Upper lobe of right lung (tissue), 1 donor: ENCODE results near the gene E2F6. TPM values are rescaled to one million over a fixed set of nuclear protein-coding genes. Genes with fewer than 3 reads are reported as not detected.

Source experiments
- ATAC-seq: fragments of 200-7000 bp; cut with Tn5 transposase; one replicate; pipeline ENCODE4 v1.9.1; 2020; ENCODE audit warnings: mild to moderate bottlenecking, moderate library complexity
- DNase-seq: peaks from one replicate; pipeline ENCODE4 v3.0.0-alpha.2; 2020
- H3K27ac ChIP-seq: fragments of 200-600 bp; one replicate; pipeline ENCODE4 v1.8.0; 2022
- H3K27me3 ChIP-seq: fragments of 200-600 bp; one replicate; pipeline ENCODE4 v1.8.0; 2022; ENCODE audit warnings: mild to moderate bottlenecking
- H3K36me3 ChIP-seq: fragments of 200-600 bp; one replicate; pipeline ENCODE4 v1.8.0; 2022
- H3K4me1 ChIP-seq: fragments of 200-600 bp; one replicate; pipeline ENCODE4 v1.8.0; 2022
- H3K4me3 ChIP-seq: fragments of 200-600 bp; one replicate; pipeline ENCODE4 v1.8.0; 2022; ENCODE audit warnings: mild to moderate bottlenecking
- H3K9me3 ChIP-seq: fragments of 200-600 bp; one replicate; pipeline ENCODE4 v1.8.0; 2022
- CTCF ChIP-seq: fragments of 200-600 bp; IDR thresholded peaks from one replicate; pipeline ENCODE4 v1.8.0; 2022; ENCODE audit warnings: antibody characterized with exemption
- intact Hi-C: fragments of 100-400 bp; cut with DNase I; formaldehyde crosslinking; loops from one replicate; pipeline ENCODE4 v1.11.0; 2022
- total RNA-seq: library from RNA; stranded (reverse); fragmentation: NEBNext Ultra II Directional; extraction: Animal tissue kit (Norgen Biotek cat#: 25700); gene quantifications from one replicate; pipeline ENCODE4 v1.2.1, GENCODE V29; 2021
- donor health status: DM: no; HTN: yes; CAD: no; lungs with severe emphysema.

Gene E2F6
- total RNA-seq, 1 donor from 2014 or later = 14.5 TPM

GRCh38 chr2:11404376-11405073 is 61.4 kb downstream of the E2F6 start:
- no peak for TF ChIP-seq CTCF
- Histone ChIP-seq H3K4me3 (no peak overlapping the region), H3K36me3 (no peaks in the 10 kb centered on the region), H3K4me1 (peaks cover 3% of the 10 kb centered on the region), H3K9me3 (no peaks in the 10 kb centered on the region), H3K27ac (peak overlapping the region; percentile 56), H3K27me3 (no peaks in the 10 kb centered on the region)
- no peak for DNase-seq
- no peak for ATAC-seq
- intact Hi-C loops = no loop called here

GRCh38 chr2:11402436-11402835 is 63.5 kb downstream of the E2F6 start:
- Histone ChIP-seq H3K36me3 (no peaks in the 10 kb centered on the region), H3K4me3 (no peak overlapping the region), H3K27ac (no peak overlapping the region), H3K4me1 (peaks cover 3% of the 10 kb centered on the region), H3K9me3 (no peaks in the 10 kb centered on the region), H3K27me3 (no peaks in the 10 kb centered on the region)
- no peak for TF ChIP-seq CTCF
- ATAC-seq (no peak), DNase-seq (no peak)
- intact Hi-C loops = no loop called here

GRCh38 chr2:11399438-11399762 is 66.6 kb downstream of the E2F6 start:
- no peaks in the 10 kb centered on the region for H3K27me3 ChIP-seq

GRCh38 chr2:11398750-11399437 is 67.1 kb downstream of the E2F6 start:
- ATAC-seq (peak; percentile 82), DNase-seq (peak; percentile 87)
- no peak overlapping the region for H3K27ac ChIP-seq
- H3K27me3 ChIP-seq = no peaks in the 10 kb centered on the region
- H3K4me1 ChIP-seq = no peaks in the 10 kb centered on the region
- intact Hi-C loops = no loop called here
- no peaks in the 10 kb centered on the region for H3K36me3 ChIP-seq
- no peak overlapping the region for H3K4me3 ChIP-seq
- TF ChIP-seq CTCF = no peak
- no peaks in the 10 kb centered on the region for H3K9me3 ChIP-seq

More at GRCh38 chr2:11399438-11399762, 66.6 kb downstream of the E2F6 start:
- TF ChIP-seq CTCF = no peak
- DNase-seq (no peak), ATAC-seq (no peak)
- no peaks in the 10 kb centered on the region for H3K4me1 ChIP-seq
- no peaks in the 10 kb centered on the region for H3K9me3 ChIP-seq
- no peak overlapping the region for H3K27ac ChIP-seq
- intact Hi-C loops = no loop called here
- no peak overlapping the region for H3K4me3 ChIP-seq
- no peaks in the 10 kb centered on the region for H3K36me3 ChIP-seq

GRCh38 chr2:11397513-11397912 is 68.4 kb downstream of the E2F6 start:
- Histone ChIP-seq H3K27me3 (no peaks in the 10 kb centered on the region), H3K4me3 (no peak overlapping the region), H3K9me3 (no peaks in the 10 kb centered on the region), H3K4me1 (no peaks in the 10 kb centered on the region), H3K36me3 (no peaks in the 10 kb centered on the region), H3K27ac (no peak overlapping the region)
- intact Hi-C loops = no loop called here
- TF ChIP-seq CTCF = no peak
- no peak for ATAC-seq
- DNase-seq = no peak
